H9 (cell line): ENCODE data around the gene HIVEP1. TPM values are rescaled to one million over a fixed set of nuclear protein-coding genes. Genes with fewer than 3 reads are reported as not detected.

Experiments
- DNase-seq: peaks from one replicate; pipeline ENCODE4 v3.0.0-alpha.2; 2017
- H2AFZ ChIP-seq: one replicate; pipeline ENCODE4 v1.6.1; 2013; ENCODE audit warnings: mild to moderate bottlenecking, low read length, control low read depth, moderate library complexity
- H2AK5ac ChIP-seq: 2 replicates; pipeline ENCODE4 v1.6.1; 2013; ENCODE audit warnings: low read length, control low read depth, mixed read lengths; ENCODE audit not compliant: insufficient read length
- H2BK120ac ChIP-seq: one replicate; pipeline ENCODE4 v1.6.1; 2013; ENCODE audit warnings: low read depth, mild to moderate bottlenecking, low read length, control low read depth, inconsistent platforms; ENCODE audit not compliant: poor library complexity, severe bottlenecking
- H2BK12ac ChIP-seq: 2 replicates; pipeline ENCODE4 v1.6.1; 2013; ENCODE audit warnings: low read length, control low read depth, mixed read lengths, low read depth; ENCODE audit not compliant: insufficient read length
- H2BK15ac ChIP-seq: 2 replicates; pipeline ENCODE4 v1.6.1; 2013; ENCODE audit warnings: low read depth, low read length, control low read depth
- H2BK20ac ChIP-seq: one replicate; pipeline ENCODE4 v1.6.1; 2013; ENCODE audit warnings: low read depth, mild to moderate bottlenecking, low read length, control low read depth, inconsistent platforms; ENCODE audit not compliant: poor library complexity, severe bottlenecking
- H2BK5ac ChIP-seq: 2 replicates; pipeline ENCODE4 v1.6.1; 2013; ENCODE audit warnings: low read length, control low read depth, mixed read lengths; ENCODE audit not compliant: insufficient read length
- H3K14ac ChIP-seq: 2 replicates; pipeline ENCODE4 v1.6.1; 2013; ENCODE audit warnings: low read length, control low read depth; ENCODE audit not compliant: insufficient read depth
- H3K18ac ChIP-seq: 2 replicates; pipeline ENCODE4 v1.6.1; 2013; ENCODE audit warnings: low read depth, mild to moderate bottlenecking, mixed read lengths, low read length, control low read depth; ENCODE audit not compliant: insufficient read length
- H3K23ac ChIP-seq: 2 replicates; pipeline ENCODE4 v1.6.1; 2013; ENCODE audit warnings: low read length, control low read depth, mixed read lengths, low read depth; ENCODE audit not compliant: insufficient read length
- H3K23me2 ChIP-seq: 2 replicates; pipeline ENCODE4 v1.6.1; 2013; ENCODE audit warnings: low read depth, mild to moderate bottlenecking, mixed read lengths, low read length, control low read depth; ENCODE audit not compliant: insufficient read length, poor library complexity, severe bottlenecking
- H3K27ac ChIP-seq: 2 replicates; pipeline ENCODE4 v1.5.1; 2013; ENCODE audit warnings: low read length, control low read depth, mixed read lengths, low read depth; ENCODE audit not compliant: insufficient read length
- H3K27me3 ChIP-seq: 2 replicates; pipeline ENCODE4 v1.6.1; 2013; ENCODE audit warnings: low read length, control low read depth, inconsistent platforms; ENCODE audit not compliant: insufficient read depth
- H3K4ac ChIP-seq: 2 replicates; pipeline ENCODE4 v1.6.1; 2013; ENCODE audit warnings: low read depth, mild to moderate bottlenecking, control low read depth, inconsistent platforms, low read length, moderate library complexity
- H3K4me1 ChIP-seq: 2 replicates; pipeline ENCODE4 v1.6.1; 2013; ENCODE audit warnings: low read length, control low read depth, inconsistent platforms; ENCODE audit not compliant: insufficient read depth
- H3K4me2 ChIP-seq: 2 replicates; pipeline ENCODE4 v1.6.1; 2013; ENCODE audit warnings: low read length, control low read depth, mixed read lengths; ENCODE audit not compliant: insufficient read length, insufficient read depth
- H3K56ac ChIP-seq: 2 replicates; pipeline ENCODE4 v1.6.1; 2013; ENCODE audit warnings: low read depth, mild to moderate bottlenecking, mixed read lengths, low read length, control low read depth; ENCODE audit not compliant: insufficient read length
- H3K79me1 ChIP-seq: 2 replicates; pipeline ENCODE4 v1.6.1; 2013; ENCODE audit warnings: low read depth, mild to moderate bottlenecking, moderate library complexity, low read length, control low read depth, inconsistent platforms; ENCODE audit not compliant: insufficient read depth, poor library complexity, severe bottlenecking
- H3K79me2 ChIP-seq: 2 replicates; pipeline ENCODE4 v1.6.1; 2013; ENCODE audit warnings: low read length, control low read depth, inconsistent platforms; ENCODE audit not compliant: insufficient read depth
- H3K9ac ChIP-seq: 2 replicates; pipeline ENCODE4 v1.6.1; 2013; ENCODE audit warnings: low read length, control low read depth, mixed read lengths; ENCODE audit not compliant: insufficient read length; ENCODE audit errors: extremely low read depth
- H3K9me3 ChIP-seq: one replicate; pipeline ENCODE4 v1.6.1; 2013; ENCODE audit warnings: low read depth, low read length, inconsistent platforms; ENCODE audit not compliant: control insufficient read depth
- H3T11ph ChIP-seq: one replicate; pipeline ENCODE4 v1.6.1; 2013; ENCODE audit warnings: mild to moderate bottlenecking, low read length, control low read depth, inconsistent platforms
- H4K20me1 ChIP-seq: one replicate; pipeline ENCODE4 v1.6.1; 2013; ENCODE audit not compliant: control insufficient read depth, insufficient read length, insufficient read depth
- H4K5ac ChIP-seq: 2 replicates; pipeline ENCODE4 v1.6.1; 2013; ENCODE audit warnings: low read depth, mild to moderate bottlenecking, mixed read lengths, low read length, control low read depth; ENCODE audit not compliant: insufficient read length
- H4K8ac ChIP-seq: replicated peaks from 2 replicates; pipeline ENCODE4 v1.6.1; 2013; ENCODE audit warnings: low read length, control low read depth, mixed read lengths, low read depth; ENCODE audit not compliant: insufficient read length
- H4K91ac ChIP-seq: 2 replicates; pipeline ENCODE4 v1.6.1; 2013; ENCODE audit warnings: low read depth, mild to moderate bottlenecking, moderate library complexity, mixed read lengths, low read length, control low read depth; ENCODE audit not compliant: insufficient read length
- H3K27ac Mint-ChIP-seq, 3 experiments: 2 replicates in 2 of 3; 3 replicates in 1 of 3; pipeline ENCODE4 v1.8.0; 2020 to 2021; ENCODE audit warnings: mixed read lengths in 3 of 3, mild to moderate bottlenecking in 1 of 3, moderate library complexity in 1 of 3
- H3K27me3 Mint-ChIP-seq: 2 replicates; pipeline ENCODE4 v1.8.0; 2021; ENCODE audit warnings: low read depth, mild to moderate bottlenecking, moderate library complexity, mixed read lengths
- H3K36me3 Mint-ChIP-seq, 3 experiments: 2 replicates in 2 of 3; 3 replicates in 1 of 3; pipeline ENCODE4 v1.8.0; 2020 to 2021; ENCODE audit warnings: low read depth in 3 of 3, mixed read lengths in 3 of 3; ENCODE audit not compliant: insufficient read depth in 1 of 3
- H3K4me1 Mint-ChIP-seq, 2 experiments: 2 replicates each; pipeline ENCODE4 v1.8.0; 2020; ENCODE audit warnings: mixed read lengths in 2 of 2
- H3K4me3 Mint-ChIP-seq, 2 experiments: 2 replicates in 1 of 2; 3 replicates in 1 of 2; pipeline ENCODE4 v1.8.0; 2020 to 2021; ENCODE audit warnings: mild to moderate bottlenecking in 2 of 2, mixed read lengths in 2 of 2, moderate library complexity in 1 of 2
- H3K9me3 Mint-ChIP-seq, 2 experiments: 2 replicates in 1 of 2; 3 replicates in 1 of 2; pipeline ENCODE4 v1.8.0; 2020; ENCODE audit warnings: mild to moderate bottlenecking in 2 of 2, mixed read lengths in 2 of 2, moderate library complexity in 1 of 2
- total RNA-seq: library from RNA; stranded (reverse); gene quantifications from 2 replicates; pipeline ENCODE4 v1.2.1, GENCODE V29; 2021
- TF ChIP-seq, protein P1 (sequence below): fragments of 200-600 bp; sonication (generic); conservative IDR thresholded peaks from 3 replicates; pipeline ENCODE4 v1.8.0; 2021; ENCODE audit warnings: antibody characterized with exemption, mild to moderate bottlenecking

HIVEP1 gene
- total RNA-seq, 1 experiment from 2014 or later: 44.2 TPM

DNA sequence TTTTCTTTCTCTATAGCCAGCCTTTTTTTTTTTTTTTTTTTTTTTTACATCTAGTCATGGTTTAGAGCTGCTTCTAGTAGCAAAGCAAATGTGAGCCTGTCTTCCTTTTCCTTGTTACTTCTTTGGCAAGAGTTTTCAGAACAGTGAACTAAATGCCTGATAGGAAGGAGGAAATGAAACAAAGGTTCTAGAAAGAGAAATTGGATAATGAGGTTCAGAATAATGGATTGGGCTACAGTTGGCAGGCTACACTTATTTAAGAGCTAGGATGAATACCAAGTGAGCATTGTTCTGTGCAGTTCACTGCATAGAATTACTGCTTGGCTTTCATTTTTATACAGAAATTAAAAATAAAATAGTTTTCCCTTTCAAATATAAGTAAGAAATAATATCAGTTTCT lies 78.6 kb downstream of the HIVEP1 start:
- H3K27ac Mint-ChIP-seq: no peak overlapping the region
- peaks cover 4 to 7% of the 10 kb centered on the region in 2 experiments; a peak in 3 of 5 replicates for H3K9me3 Mint-ChIP-seq

More for the DNA sequence above, 78.6 kb downstream of the HIVEP1 start:
- H3K56ac ChIP-seq: no peak overlapping the region
- no peak overlapping the region for H4K5ac ChIP-seq
- peaks cover 3% of the 10 kb centered on the region for H3K4me1 ChIP-seq
- no peak overlapping the region for H4K8ac ChIP-seq
- H2BK5ac ChIP-seq: no peak overlapping the region
- TF ChIP-seq, protein P1, sequence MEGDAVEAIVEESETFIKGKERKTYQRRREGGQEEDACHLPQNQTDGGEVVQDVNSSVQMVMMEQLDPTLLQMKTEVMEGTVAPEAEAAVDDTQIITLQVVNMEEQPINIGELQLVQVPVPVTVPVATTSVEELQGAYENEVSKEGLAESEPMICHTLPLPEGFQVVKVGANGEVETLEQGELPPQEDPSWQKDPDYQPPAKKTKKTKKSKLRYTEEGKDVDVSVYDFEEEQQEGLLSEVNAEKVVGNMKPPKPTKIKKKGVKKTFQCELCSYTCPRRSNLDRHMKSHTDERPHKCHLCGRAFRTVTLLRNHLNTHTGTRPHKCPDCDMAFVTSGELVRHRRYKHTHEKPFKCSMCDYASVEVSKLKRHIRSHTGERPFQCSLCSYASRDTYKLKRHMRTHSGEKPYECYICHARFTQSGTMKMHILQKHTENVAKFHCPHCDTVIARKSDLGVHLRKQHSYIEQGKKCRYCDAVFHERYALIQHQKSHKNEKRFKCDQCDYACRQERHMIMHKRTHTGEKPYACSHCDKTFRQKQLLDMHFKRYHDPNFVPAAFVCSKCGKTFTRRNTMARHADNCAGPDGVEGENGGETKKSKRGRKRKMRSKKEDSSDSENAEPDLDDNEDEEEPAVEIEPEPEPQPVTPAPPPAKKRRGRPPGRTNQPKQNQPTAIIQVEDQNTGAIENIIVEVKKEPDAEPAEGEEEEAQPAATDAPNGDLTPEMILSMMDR: no peak
- no peak overlapping the region for H2BK15ac ChIP-seq
- H3K4ac ChIP-seq: no peak overlapping the region
- H3K18ac ChIP-seq: no peak overlapping the region
- H3T11ph ChIP-seq: no peak overlapping the region
- no peak overlapping the region for H2AFZ ChIP-seq
- no peak overlapping the region for H2BK12ac ChIP-seq
- no peak overlapping the region for H3K23ac ChIP-seq
- H3K4me2 ChIP-seq: no peak overlapping the region
- H3K9me3 ChIP-seq: no peaks in the 10 kb centered on the region
- H3K23me2 ChIP-seq: no peaks in the 10 kb centered on the region
- no peak for DNase-seq
- Mint-ChIP-seq H3K27me3 (no peaks in the 10 kb centered on the region), H3K4me1 (peaks cover 13 to 18% of the 10 kb centered on the region in 2 experiments), H3K36me3 (peaks cover 14 to 32% (median 26%) of the 10 kb centered on the region in 3 experiments), H3K4me3 (no peak overlapping the region)
- H2BK20ac ChIP-seq: no peak overlapping the region
- H3K27ac ChIP-seq: no peak overlapping the region
- H3K14ac ChIP-seq: no peak overlapping the region
- no peaks in the 10 kb centered on the region for H3K79me1 ChIP-seq
- no peaks in the 10 kb centered on the region; the same call in 1 of the 2 replicates for H3K79me2 ChIP-seq
- no peak overlapping the region for H3K9ac ChIP-seq
- H4K20me1 ChIP-seq: no peaks in the 10 kb centered on the region
- H2BK120ac ChIP-seq: no peak overlapping the region
- H4K91ac ChIP-seq: no peak overlapping the region
- H3K27me3 ChIP-seq: no peaks in the 10 kb centered on the region
- H2AK5ac ChIP-seq: no peak overlapping the region
